ENCODE measurements around the gene TMEM131. TPM values are rescaled to one million over a fixed set of nuclear protein-coding genes. Genes with fewer than 3 reads are reported as not detected.

The TMEM131 gene
- total RNA-seq, 1 experiment from 2014 or later = 29.6 TPM

- Histone ChIP-seq H2AFZ (no peak overlapping the region), H3K9me3 (ENCODE audit: insufficient read depth, low read depth) (no peaks in the 10 kb centered on the region), H3K27ac (no peak overlapping the region), H4K20me1 (ENCODE audit: insufficient read depth) (no peaks in the 10 kb centered on the region), H3F3A (ENCODE audit: insufficient read depth, low read depth) (no peaks in the 10 kb centered on the region), H3K4me1 (replicated peaks; ENCODE audit: insufficient read depth) (no peaks in the 10 kb centered on the region), H3K9me2 (ENCODE audit: insufficient read depth) (no peaks in the 10 kb centered on the region; the same call in 1 of the 2 replicates), H3K79me2 (ENCODE audit: low read depth) (no peaks in the 10 kb centered on the region), H3K4me3 (no peak overlapping the region), H3K4me2 (no peak overlapping the region), H3K27me3 (ENCODE audit: insufficient read depth, low read depth) (no peaks in the 10 kb centered on the region), H3K36me3 (ENCODE audit: low read depth) (peaks cover 8% of the 10 kb centered on the region; the same call in 1 of the 2 replicates)
- BruUV-seq (replicated peaks) = no TSS peak
- POLR2A ChIA-PET (ENCODE audit: unreplicated experiment) = no interaction called here
- CTCF ChIA-PET = no interaction called here
- intact Hi-C loops (cut with micrococcal nuclease; ENCODE audit: unreplicated experiment) = no loop called here
- TF ChIP-seq, protein P1, sequence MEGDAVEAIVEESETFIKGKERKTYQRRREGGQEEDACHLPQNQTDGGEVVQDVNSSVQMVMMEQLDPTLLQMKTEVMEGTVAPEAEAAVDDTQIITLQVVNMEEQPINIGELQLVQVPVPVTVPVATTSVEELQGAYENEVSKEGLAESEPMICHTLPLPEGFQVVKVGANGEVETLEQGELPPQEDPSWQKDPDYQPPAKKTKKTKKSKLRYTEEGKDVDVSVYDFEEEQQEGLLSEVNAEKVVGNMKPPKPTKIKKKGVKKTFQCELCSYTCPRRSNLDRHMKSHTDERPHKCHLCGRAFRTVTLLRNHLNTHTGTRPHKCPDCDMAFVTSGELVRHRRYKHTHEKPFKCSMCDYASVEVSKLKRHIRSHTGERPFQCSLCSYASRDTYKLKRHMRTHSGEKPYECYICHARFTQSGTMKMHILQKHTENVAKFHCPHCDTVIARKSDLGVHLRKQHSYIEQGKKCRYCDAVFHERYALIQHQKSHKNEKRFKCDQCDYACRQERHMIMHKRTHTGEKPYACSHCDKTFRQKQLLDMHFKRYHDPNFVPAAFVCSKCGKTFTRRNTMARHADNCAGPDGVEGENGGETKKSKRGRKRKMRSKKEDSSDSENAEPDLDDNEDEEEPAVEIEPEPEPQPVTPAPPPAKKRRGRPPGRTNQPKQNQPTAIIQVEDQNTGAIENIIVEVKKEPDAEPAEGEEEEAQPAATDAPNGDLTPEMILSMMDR (conservative IDR thresholded peaks at IDR 0.05) = no peak
- no peak for TF ChIP-seq EZH2 (IDR thresholded peaks at IDR 0.05; ENCODE audit: low read depth)
- DNase-seq = no peak
Measured at GRCh38 chr2:97769711-97770110, 226.0 kb downstream of the TMEM131 start.

DNA sequence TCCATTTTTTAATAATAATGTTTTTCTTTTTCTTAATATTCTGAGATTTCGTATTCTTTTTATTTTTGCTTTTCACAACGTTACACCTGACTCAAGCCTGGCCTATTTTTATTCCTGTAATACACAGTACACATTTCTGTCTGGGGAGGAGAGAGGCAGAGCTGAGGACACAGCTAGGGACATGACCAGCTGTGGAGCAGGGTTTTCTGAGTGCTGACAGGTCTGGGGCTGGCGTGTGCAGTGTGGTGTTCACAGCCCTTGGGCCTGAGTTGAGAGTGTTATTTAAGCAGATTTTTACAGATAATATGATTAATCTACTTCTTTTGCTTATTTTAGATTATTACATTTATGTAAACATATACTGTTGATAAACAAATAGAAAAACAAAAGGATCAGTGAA, 226.4 kb downstream of the TMEM131 start:
- TF ChIP-seq, protein P1 (conservative IDR thresholded peaks at IDR 0.05) = no peak
- TF ChIP-seq EZH2 (IDR thresholded peaks at IDR 0.05; ENCODE audit: low read depth) = no peak
- ChIA-PET POLR2A (ENCODE audit: unreplicated experiment) (no interaction called here), CTCF (no interaction called here)
- Histone ChIP-seq H3K36me3 (ENCODE audit: low read depth) (peaks cover 8% of the 10 kb centered on the region; the same call in 1 of the 2 replicates), H2AFZ (no peak overlapping the region), H4K20me1 (ENCODE audit: insufficient read depth) (no peaks in the 10 kb centered on the region), H3K79me2 (ENCODE audit: low read depth) (no peaks in the 10 kb centered on the region), H3K4me1 (replicated peaks; ENCODE audit: insufficient read depth) (no peaks in the 10 kb centered on the region), H3K9me2 (ENCODE audit: insufficient read depth) (no peaks in the 10 kb centered on the region; the same call in 1 of the 2 replicates), H3K27me3 (ENCODE audit: insufficient read depth, low read depth) (no peaks in the 10 kb centered on the region), H3K4me2 (no peak overlapping the region), H3F3A (ENCODE audit: insufficient read depth, low read depth) (no peaks in the 10 kb centered on the region), H3K27ac (no peak overlapping the region), H3K4me3 (no peak overlapping the region), H3K9me3 (ENCODE audit: insufficient read depth, low read depth) (no peaks in the 10 kb centered on the region)
- intact Hi-C loops (cut with micrococcal nuclease; ENCODE audit: unreplicated experiment) = no loop called here
- BruUV-seq (replicated peaks) = no TSS peak
- DNase-seq = no peak

DNA sequence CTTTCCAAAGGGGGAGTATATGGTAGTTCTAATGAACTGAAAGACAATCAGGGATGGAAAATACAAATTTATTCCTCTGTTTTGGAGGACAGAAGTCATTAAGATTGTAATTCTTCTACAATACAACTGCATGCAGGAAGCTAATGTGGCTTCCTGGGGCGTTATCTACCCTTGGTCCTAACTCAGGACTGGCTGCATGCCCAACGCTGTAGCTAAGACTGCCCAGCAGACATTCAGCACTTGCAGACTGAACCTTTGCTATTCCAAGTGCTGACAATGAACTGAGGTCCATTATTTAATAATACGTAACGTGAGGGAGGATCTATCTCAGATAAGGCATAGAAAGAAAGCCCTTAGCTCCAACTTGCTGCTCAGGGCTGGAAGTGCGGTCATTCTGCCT, 229.2 kb downstream of the TMEM131 start:
- no peak overlapping the region for H3K27ac ChIP-seq
- intact Hi-C loops (cut with micrococcal nuclease; ENCODE audit: unreplicated experiment) = no loop called here
- no peak for TF ChIP-seq EZH2 (IDR thresholded peaks at IDR 0.05; ENCODE audit: low read depth)
- TF ChIP-seq, protein P1 (conservative IDR thresholded peaks at IDR 0.05) = no peak
- H3K79me2 ChIP-seq (ENCODE audit: low read depth) = no peaks in the 10 kb centered on the region
- H3K9me3 ChIP-seq (ENCODE audit: insufficient read depth, low read depth) = no peaks in the 10 kb centered on the region
- no peaks in the 10 kb centered on the region for H3K4me1 ChIP-seq (replicated peaks; ENCODE audit: insufficient read depth)
- no peaks in the 10 kb centered on the region for H4K20me1 ChIP-seq (ENCODE audit: insufficient read depth)
- H3K9me2 ChIP-seq (ENCODE audit: insufficient read depth) = no peaks in the 10 kb centered on the region; the same call in 1 of the 2 replicates
- no peak for DNase-seq
- peaks cover 8% of the 10 kb centered on the region; the same call in 1 of the 2 replicates for H3K36me3 ChIP-seq (ENCODE audit: low read depth)
- no peaks in the 10 kb centered on the region for H3K27me3 ChIP-seq (ENCODE audit: insufficient read depth, low read depth)
- no peak overlapping the region for H3K4me3 ChIP-seq
- H2AFZ ChIP-seq = no peak overlapping the region
- H3F3A ChIP-seq (ENCODE audit: insufficient read depth, low read depth) = no peaks in the 10 kb centered on the region
- H3K4me2 ChIP-seq = no peak overlapping the region
- CTCF ChIA-PET = no interaction called here
- no TSS peak for BruUV-seq (replicated peaks)
- POLR2A ChIA-PET (ENCODE audit: unreplicated experiment) = no interaction called here

Measured in PC-9 (cell line).